SK-N-SH (cell line): ENCODE data around the gene CPNE4. TPM values are rescaled to one million over a fixed set of nuclear protein-coding genes. Genes with fewer than 3 reads are reported as not detected.

Experiments
- CTCF ChIA-PET: fragments of 300-600, 350-600 bp; formaldehyde crosslinking; extraction: SDS; loops from one replicate; lab custom pipeline; 2021; lab: Yijun Ruan, JAX
- POLR2A ChIA-PET: fragments of 350-600 bp; sonication (Branson Sonifier 250); formaldehyde crosslinking; extraction: SDS; loops from one replicate; lab custom pipeline; 2020; ENCODE audit warnings: antibody characterized with exemption, inconsistent platforms; lab: Yijun Ruan, JAX
- DNase-seq: peaks from one replicate; pipeline ENCODE4 v3.0.0; 2012
- H2AFZ ChIP-seq: fragments of 200-600 bp; sonication (generic); 2 replicates; pipeline ENCODE4 v1.8.1; 2016; ENCODE audit warnings: antibody characterized with exemption, mild to moderate bottlenecking, low read depth
- H3F3A ChIP-seq: fragments of 200-600 bp; sonication (generic); replicated peaks from 2 replicates; pipeline ENCODE3; 2016; ENCODE audit warnings: antibody characterized with exemption, mild to moderate bottlenecking; ENCODE audit not compliant: insufficient read depth
- H3K27ac ChIP-seq, 2 experiments: fragments of 200-500 bp in 1 of 2; fragments of 200-600 bp in 1 of 2; sonication (Bioruptor generic) in 1 of 2; sonication (generic), shearing (Covaris generic) in 1 of 2; 2 replicates each; pipeline versions ENCODE4 v1.5.1 to v1.6.1; 2014 to 2016; ENCODE audit warnings: low read depth in 2 of 2, inconsistent platforms in 1 of 2, low read length in 1 of 2, mild to moderate bottlenecking in 1 of 2, mixed read lengths in 1 of 2
- H3K27me3 ChIP-seq: fragments of 200-600 bp; sonication (generic), shearing (Covaris generic); 2 replicates; pipeline ENCODE4 v1.6.1; 2016; ENCODE audit warnings: mixed run types; ENCODE audit not compliant: insufficient read depth
- H3K36me3 ChIP-seq, 2 experiments: fragments of 200-500 bp in 1 of 2; fragments of 200-600 bp in 1 of 2; sonication (Bioruptor generic) in 1 of 2; sonication (generic) in 1 of 2; replicated peaks in 1 of 2; 2 replicates each; pipeline versions ENCODE3 to v1.5.1; 2014 to 2016; ENCODE audit warnings: low read length in 1 of 2, mild to moderate bottlenecking in 1 of 2; ENCODE audit not compliant: insufficient read depth in 2 of 2, control insufficient read depth in 1 of 2
- H3K4me1 ChIP-seq, 2 experiments: fragments of 200-500 bp in 1 of 2; fragments of 200-600 bp in 1 of 2; sonication (Bioruptor generic) in 1 of 2; sonication (generic), shearing (Covaris generic) in 1 of 2; 2 replicates each; pipeline versions ENCODE4 v1.5.1 to v1.6.1; 2014 to 2016; ENCODE audit warnings: low read depth in 1 of 2, low read length in 1 of 2, mixed run types in 1 of 2; ENCODE audit not compliant: insufficient read depth in 2 of 2, control insufficient read depth in 1 of 2
- H3K4me2 ChIP-seq: fragments of 200-600 bp; sonication (generic), shearing (Covaris generic); 2 replicates; pipeline ENCODE4 v1.6.1; 2017; ENCODE audit warnings: mixed run types
- H3K4me3 ChIP-seq, 2 experiments: fragments of 200-500 bp in 1 of 2; fragments of 200-600 bp in 1 of 2; sonication (Bioruptor generic) in 1 of 2; sonication (generic), shearing (Covaris generic) in 1 of 2; 2 replicates each; pipeline versions ENCODE4 v1.5.1 to v1.8.1; 2014 to 2016; ENCODE audit warnings: low read depth in 2 of 2, inconsistent platforms in 1 of 2, low read length in 1 of 2, mild to moderate bottlenecking in 1 of 2, mixed read lengths in 1 of 2, moderate library complexity in 1 of 2
- H3K79me2 ChIP-seq: fragments of 200-600 bp; sonication (generic); 2 replicates; pipeline ENCODE4 v1.8.1; 2017; ENCODE audit warnings: mild to moderate bottlenecking; ENCODE audit not compliant: insufficient read depth
- H3K9ac ChIP-seq: fragments of 200-600 bp; sonication (generic); 2 replicates; pipeline ENCODE4 v1.6.1; 2017; ENCODE audit warnings: mixed run types
- H3K9me2 ChIP-seq: fragments of 200-600 bp; sonication (generic); 2 replicates; pipeline ENCODE4 v1.6.1; 2017; ENCODE audit warnings: mixed run types
- H3K9me3 ChIP-seq: fragments of 200-600 bp; sonication (generic); 2 replicates; pipeline ENCODE4 v1.6.1; 2017; ENCODE audit warnings: mixed run types, mild to moderate bottlenecking, moderate library complexity
- H4K20me1 ChIP-seq: fragments of 200-600 bp; sonication (generic); 2 replicates; pipeline ENCODE4 v1.6.1; 2017; ENCODE audit warnings: mild to moderate bottlenecking, mixed run types; ENCODE audit not compliant: insufficient read depth
- ELF1 ChIP-seq: IDR thresholded peaks from 2 replicates; pipeline ENCODE4 v1.4.0; 2012
- EZH2phosphoT487 ChIP-seq: fragments of 200-600 bp; sonication (generic); IDR thresholded peaks from 2 replicates; pipeline ENCODE4 v1.6.1; 2017; ENCODE audit warnings: low read depth, mixed run types, mild to moderate bottlenecking, antibody characterized with exemption, moderate library complexity, borderline replicate concordance
- FOXJ3 ChIP-seq: sonication (generic); formaldehyde crosslinking; IDR thresholded peaks from 2 replicates; pipeline ENCODE4 v1.5.1; 2020; ENCODE audit warnings: mild to moderate bottlenecking, missing genetic modification reagents
- GATA2 ChIP-seq: sonication (generic); formaldehyde crosslinking; IDR thresholded peaks from 2 replicates; pipeline ENCODE4 v1.5.0; 2020; ENCODE audit warnings: mild to moderate bottlenecking, missing genetic modification reagents
- NFIC ChIP-seq: IDR thresholded peaks from 2 replicates; pipeline ENCODE4 v1.4.0; 2012; ENCODE audit warnings: borderline replicate concordance
- NRF1 ChIP-seq: IDR thresholded peaks from 2 replicates; pipeline ENCODE4 v1.6.1; 2012; ENCODE audit warnings: low read depth, mild to moderate bottlenecking, low read length
- RXRA ChIP-seq: IDR thresholded peaks from 2 replicates; pipeline ENCODE4 v1.4.0; 2012; ENCODE audit warnings: low read depth, mild to moderate bottlenecking, borderline replicate concordance
- TAF1 ChIP-seq: IDR thresholded peaks from 2 replicates; pipeline ENCODE4 v1.6.1; 2012; ENCODE audit warnings: low read depth, mild to moderate bottlenecking, low read length, moderate library complexity, borderline replicate concordance
- TCF12 ChIP-seq: IDR thresholded peaks from 2 replicates; pipeline ENCODE4 v1.4.0; 2012
- TEAD4 ChIP-seq: IDR thresholded peaks from 2 replicates; pipeline ENCODE4 v1.4.0; 2012; ENCODE audit warnings: mild to moderate bottlenecking, borderline replicate concordance; ENCODE audit not compliant: insufficient read depth
- YY1 ChIP-seq: IDR thresholded peaks from 2 replicates; pipeline ENCODE4 v1.4.0; 2012; ENCODE audit warnings: low read depth, mild to moderate bottlenecking
- WGBS: methylation state at CpG from one replicate; pipeline ENCODE4 v1.1.6; 2017; ENCODE audit warnings: low lambda C conversion rate; 5-methylcytosine and 5-hydroxymethylcytosine counted together
- polyA plus RNA-seq, 3 experiments: library from polyadenylated mRNA; depleted of rRNA; stranded (reverse); fragments of >200 nt; gene quantifications; 2 replicates each; pipeline ENCODE4 v1.2.3, GENCODE V29; 2012
- small RNA-seq, 7 experiments: library from RNA; depleted of rRNA; stranded (forward); fragments of <200 nt; gene quantifications; one replicate each; pipeline ENCODE3, GENCODE V24; 2012
- TF ChIP-seq, protein P1 (sequence below): IDR thresholded peaks from 2 replicates; pipeline ENCODE4; 2012
- TF ChIP-seq, protein P2 (sequence below): IDR thresholded peaks from 2 replicates; pipeline ENCODE4 v1.4.0; 2012; ENCODE audit warnings: low read depth, borderline replicate concordance

The CPNE4 gene
- polyA plus RNA-seq, 1 of the 3 experiments (the other 2 are of a cell fraction), result not detected

DNA sequence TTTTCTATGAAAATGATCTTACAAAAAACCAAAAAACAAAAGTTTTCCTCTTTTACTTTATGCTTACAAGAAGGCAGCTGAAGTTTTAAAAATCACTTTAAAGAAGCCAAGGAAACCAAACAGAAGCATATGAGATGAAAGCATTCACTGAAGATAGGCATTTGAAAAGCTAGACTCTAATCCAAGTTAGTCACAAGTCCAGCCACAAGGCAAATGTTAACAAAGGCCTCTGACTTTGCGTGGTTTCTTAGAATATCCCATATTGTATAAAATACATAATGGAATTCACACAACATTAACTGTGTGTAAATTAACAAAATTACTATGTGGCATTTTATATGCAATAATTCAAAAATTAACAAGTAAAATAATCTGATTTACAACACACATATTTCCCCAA is 549.7 kb downstream of the CPNE4 start:
- no peak overlapping the region for H3K4me3 ChIP-seq
- H4K20me1 ChIP-seq, result no peaks in the 10 kb centered on the region
- H3K9me2 ChIP-seq, result no peaks in the 10 kb centered on the region
- 96% methylated on average over 1 of the region's 1 CpG for WGBS
- H3K9me3 ChIP-seq, result no peaks in the 10 kb centered on the region
- TF ChIP-seq TEAD4 (no peak), EZH2phosphoT487 (no peak), NFIC (no peak)
- TF ChIP-seq, protein P1, sequence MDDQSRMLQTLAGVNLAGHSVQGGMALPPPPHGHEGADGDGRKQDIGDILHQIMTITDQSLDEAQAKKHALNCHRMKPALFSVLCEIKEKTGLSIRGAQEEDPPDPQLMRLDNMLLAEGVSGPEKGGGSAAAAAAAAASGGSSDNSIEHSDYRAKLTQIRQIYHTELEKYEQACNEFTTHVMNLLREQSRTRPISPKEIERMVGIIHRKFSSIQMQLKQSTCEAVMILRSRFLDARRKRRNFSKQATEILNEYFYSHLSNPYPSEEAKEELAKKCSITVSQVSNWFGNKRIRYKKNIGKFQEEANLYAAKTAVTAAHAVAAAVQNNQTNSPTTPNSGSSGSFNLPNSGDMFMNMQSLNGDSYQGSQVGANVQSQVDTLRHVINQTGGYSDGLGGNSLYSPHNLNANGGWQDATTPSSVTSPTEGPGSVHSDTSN, result no peak
- H2AFZ ChIP-seq, result no peak overlapping the region
- H3K9ac ChIP-seq, result no peak overlapping the region
- no peak overlapping the region for H3K27ac ChIP-seq
- no peaks in the 10 kb centered on the region for H3F3A ChIP-seq
- H3K27me3 ChIP-seq, result no peaks in the 10 kb centered on the region
- no peak overlapping the region for H3K4me2 ChIP-seq
- H3K36me3 ChIP-seq, result peaks cover 77 to 81% of the 10 kb centered on the region in 2 experiments
- POLR2A ChIA-PET, result no interaction called here
- CTCF ChIA-PET, result interaction anchor here (0.9 to 1.2 kb wide), 2 partner anchors 12 to 452 kb away, joined by 3 to 4 read pairs; no protein-coding TSS in a partner anchor
- H3K4me1 ChIP-seq, result no peaks in the 10 kb centered on the region
- no peak for DNase-seq
- H3K79me2 ChIP-seq, result peaks cover 19% of the 10 kb centered on the region

DNA sequence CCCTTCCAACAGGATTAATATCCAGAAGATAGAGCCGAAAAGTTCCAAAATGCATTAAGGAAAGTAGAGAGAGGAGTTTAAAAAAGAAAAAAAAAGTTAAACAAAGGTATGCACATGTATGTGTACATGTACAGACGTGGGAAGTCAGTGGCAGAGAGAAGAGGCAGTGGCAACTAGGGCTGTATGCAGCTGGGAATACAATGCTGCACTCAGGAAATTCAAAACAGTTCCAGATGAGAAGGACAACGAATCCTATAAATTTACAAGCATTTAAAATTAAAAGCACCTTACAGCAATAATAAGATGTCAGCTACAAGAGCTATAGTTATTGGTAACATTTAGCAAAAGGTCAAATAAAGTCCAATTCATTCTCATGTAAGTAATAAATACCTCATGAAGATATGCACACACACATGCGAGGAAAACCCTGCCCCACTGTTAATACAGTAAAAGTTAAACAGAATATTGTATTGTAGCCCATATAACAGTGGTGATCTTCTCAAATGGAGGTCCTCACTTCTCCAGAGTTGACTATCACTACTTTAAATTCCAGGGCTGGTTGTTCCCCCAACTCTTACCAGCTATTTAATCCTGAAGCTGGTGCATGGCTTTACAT is 550.2 kb downstream of the CPNE4 start:
- CTCF ChIA-PET, result interaction anchor here (0.9 to 1.2 kb wide), 2 partner anchors 12 to 451 kb away, joined by 3 to 4 read pairs; no protein-coding TSS in a partner anchor
- no peaks in the 10 kb centered on the region for H3K4me1 ChIP-seq
- no peak for DNase-seq
- no peak overlapping the region for H3K4me2 ChIP-seq
- H4K20me1 ChIP-seq, result no peaks in the 10 kb centered on the region
- WGBS, result 86% methylated on average over 4 of the region's 4 CpGs
- no peak overlapping the region for H3K4me3 ChIP-seq
- no peaks in the 10 kb centered on the region for H3K9me2 ChIP-seq
- no peak for TF ChIP-seq YY1
- TF ChIP-seq, protein P2, sequence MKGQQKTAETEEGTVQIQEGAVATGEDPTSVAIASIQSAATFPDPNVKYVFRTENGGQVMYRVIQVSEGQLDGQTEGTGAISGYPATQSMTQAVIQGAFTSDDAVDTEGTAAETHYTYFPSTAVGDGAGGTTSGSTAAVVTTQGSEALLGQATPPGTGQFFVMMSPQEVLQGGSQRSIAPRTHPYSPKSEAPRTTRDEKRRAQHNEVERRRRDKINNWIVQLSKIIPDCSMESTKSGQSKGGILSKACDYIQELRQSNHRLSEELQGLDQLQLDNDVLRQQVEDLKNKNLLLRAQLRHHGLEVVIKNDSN, result no peak
- no peak for TF ChIP-seq RXRA
- TF ChIP-seq NRF1, result no peak
- no peak for TF ChIP-seq GATA2 (CRISPR knock-in tag)
- TF ChIP-seq, protein P1, result no peak
- TF ChIP-seq TEAD4, result no peak
- TF ChIP-seq TCF12, result no peak
- TF ChIP-seq FOXJ3 (CRISPR knock-in tag), result no peak
- no peak for TF ChIP-seq NFIC
- no peak for TF ChIP-seq ELF1
- no peak for TF ChIP-seq TAF1
- H3K9me3 ChIP-seq, result no peaks in the 10 kb centered on the region
- H3K79me2 ChIP-seq, result peaks cover 19% of the 10 kb centered on the region
- H2AFZ ChIP-seq, result no peak overlapping the region
- no peak overlapping the region for H3K9ac ChIP-seq
- H3K36me3 ChIP-seq, result peaks cover 77 to 79% of the 10 kb centered on the region in 2 experiments
- POLR2A ChIA-PET, result no interaction called here
- H3F3A ChIP-seq, result no peaks in the 10 kb centered on the region
- H3K27me3 ChIP-seq, result no peaks in the 10 kb centered on the region
- H3K27ac ChIP-seq, result no peak overlapping the region

Small RNA genes lying within 50 kb of the gene (small RNA-seq; reads per million reads assigned to genes)
- 0 reads per million in 7 experiments for gene AC107027.2
- 0 reads per million in 7 experiments for gene MIR5704
